ENCODE data around the gene ADAMTS16.

Gene ADAMTS16

DNA sequence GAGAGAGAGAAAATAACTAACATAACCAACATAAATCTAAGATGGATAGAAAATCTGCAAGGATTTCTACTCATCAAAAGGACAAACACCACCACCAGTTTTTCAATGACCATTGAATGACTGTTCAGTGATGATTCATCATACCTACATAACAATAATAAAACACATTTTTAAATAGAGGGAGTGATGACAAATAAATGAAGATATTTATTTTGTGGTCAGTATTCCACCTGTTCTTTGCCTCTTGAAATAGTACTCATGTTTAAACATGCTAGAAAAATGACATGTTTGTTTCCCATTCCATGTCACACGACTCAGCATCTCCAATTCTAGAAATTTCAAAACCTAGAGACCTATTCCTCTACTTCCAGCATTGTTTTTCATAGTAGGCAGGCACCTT is 34.6 kb upstream of the ADAMTS16 start:
- TF ChIP-seq, protein P1, sequence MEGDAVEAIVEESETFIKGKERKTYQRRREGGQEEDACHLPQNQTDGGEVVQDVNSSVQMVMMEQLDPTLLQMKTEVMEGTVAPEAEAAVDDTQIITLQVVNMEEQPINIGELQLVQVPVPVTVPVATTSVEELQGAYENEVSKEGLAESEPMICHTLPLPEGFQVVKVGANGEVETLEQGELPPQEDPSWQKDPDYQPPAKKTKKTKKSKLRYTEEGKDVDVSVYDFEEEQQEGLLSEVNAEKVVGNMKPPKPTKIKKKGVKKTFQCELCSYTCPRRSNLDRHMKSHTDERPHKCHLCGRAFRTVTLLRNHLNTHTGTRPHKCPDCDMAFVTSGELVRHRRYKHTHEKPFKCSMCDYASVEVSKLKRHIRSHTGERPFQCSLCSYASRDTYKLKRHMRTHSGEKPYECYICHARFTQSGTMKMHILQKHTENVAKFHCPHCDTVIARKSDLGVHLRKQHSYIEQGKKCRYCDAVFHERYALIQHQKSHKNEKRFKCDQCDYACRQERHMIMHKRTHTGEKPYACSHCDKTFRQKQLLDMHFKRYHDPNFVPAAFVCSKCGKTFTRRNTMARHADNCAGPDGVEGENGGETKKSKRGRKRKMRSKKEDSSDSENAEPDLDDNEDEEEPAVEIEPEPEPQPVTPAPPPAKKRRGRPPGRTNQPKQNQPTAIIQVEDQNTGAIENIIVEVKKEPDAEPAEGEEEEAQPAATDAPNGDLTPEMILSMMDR (conservative IDR thresholded peaks at IDR 0.05; ENCODE audit: control insufficient read depth, insufficient read depth, low read depth, low read length) = no peak

DNA sequence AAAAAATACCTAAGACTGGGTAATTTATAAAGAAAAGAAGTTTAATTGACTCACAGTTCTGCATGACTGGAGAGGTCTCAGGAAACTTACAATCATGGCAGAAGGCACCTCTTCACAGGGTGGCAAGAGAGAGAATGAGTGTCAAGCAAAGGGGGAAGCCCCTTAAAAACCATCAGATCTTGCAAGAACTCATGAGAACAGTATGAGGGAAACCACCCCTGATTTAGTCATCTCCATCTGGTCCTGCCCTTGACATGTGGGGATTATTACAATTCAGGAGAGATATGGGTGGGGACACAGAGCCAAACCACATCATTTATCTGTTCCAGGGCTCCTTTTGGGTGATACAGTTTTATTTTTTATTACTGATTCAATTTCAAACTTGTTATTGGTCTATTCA is 23.2 kb upstream of the ADAMTS16 start:
- TF ChIP-seq, protein P1 (conservative IDR thresholded peaks at IDR 0.05; ENCODE audit: control insufficient read depth, insufficient read depth, low read depth, low read length) = no peak
- no peak overlapping the region for H3K4me3 ChIP-seq (ENCODE audit: control insufficient read depth, low read depth, low read length)
- DNase-seq (ENCODE audit: low read depth) = no peak

More for the DNA sequence above, 34.6 kb upstream of the ADAMTS16 start:
- peak; percentile 2 for DNase-seq (ENCODE audit: low read depth)
- H3K4me3 ChIP-seq (ENCODE audit: control insufficient read depth, low read depth, low read length) = no peak overlapping the region

DNA sequence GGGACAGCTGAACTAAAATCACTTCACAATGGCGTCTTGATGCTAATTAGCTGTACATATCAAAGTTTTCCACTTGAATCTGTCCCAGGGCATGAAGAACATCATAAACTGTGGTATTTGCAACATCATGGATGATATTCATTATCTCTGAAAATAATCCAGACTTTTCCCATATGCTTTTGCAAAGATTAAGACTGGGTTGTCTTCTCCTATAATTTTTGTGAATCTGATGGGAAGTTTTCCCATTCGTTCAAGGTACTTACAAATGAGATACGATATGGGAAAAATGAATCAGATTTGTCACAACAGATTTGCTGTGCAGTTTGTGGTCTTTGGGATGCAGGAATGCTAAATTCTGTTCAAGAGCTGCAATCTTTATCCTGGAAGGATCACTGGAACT is 17.4 kb upstream of the ADAMTS16 start:
- no peak overlapping the region for H3K4me3 ChIP-seq (ENCODE audit: control insufficient read depth, low read depth, low read length)
- TF ChIP-seq, protein P1 (conservative IDR thresholded peaks at IDR 0.05; ENCODE audit: control insufficient read depth, insufficient read depth, low read depth, low read length) = no peak
- no peak for DNase-seq (ENCODE audit: low read depth)

DNA sequence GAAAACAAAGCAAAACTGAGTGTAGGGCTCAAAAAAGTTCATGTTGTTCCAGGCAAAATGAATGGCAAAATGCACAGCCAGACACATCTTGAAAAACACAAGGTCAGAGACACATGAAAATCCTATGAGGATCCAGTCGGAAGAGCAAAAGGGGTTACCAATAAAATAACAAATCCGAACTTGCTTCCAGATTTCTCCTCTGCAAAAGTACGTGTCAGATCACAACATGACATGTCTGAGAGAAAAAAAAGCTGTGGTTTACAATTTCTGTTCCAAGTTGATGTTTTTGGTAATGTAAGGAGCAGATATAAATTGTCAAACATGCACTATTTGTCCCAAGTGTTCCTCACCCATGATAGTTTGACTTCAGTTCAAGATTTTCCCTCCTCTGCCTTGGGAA is 15.9 kb upstream of the ADAMTS16 start:
- TF ChIP-seq, protein P1 (conservative IDR thresholded peaks at IDR 0.05; ENCODE audit: control insufficient read depth, insufficient read depth, low read depth, low read length) = no peak
- no peak for DNase-seq (ENCODE audit: low read depth)
- H3K4me3 ChIP-seq (ENCODE audit: control insufficient read depth, low read depth, low read length) = no peak overlapping the region

DNA sequence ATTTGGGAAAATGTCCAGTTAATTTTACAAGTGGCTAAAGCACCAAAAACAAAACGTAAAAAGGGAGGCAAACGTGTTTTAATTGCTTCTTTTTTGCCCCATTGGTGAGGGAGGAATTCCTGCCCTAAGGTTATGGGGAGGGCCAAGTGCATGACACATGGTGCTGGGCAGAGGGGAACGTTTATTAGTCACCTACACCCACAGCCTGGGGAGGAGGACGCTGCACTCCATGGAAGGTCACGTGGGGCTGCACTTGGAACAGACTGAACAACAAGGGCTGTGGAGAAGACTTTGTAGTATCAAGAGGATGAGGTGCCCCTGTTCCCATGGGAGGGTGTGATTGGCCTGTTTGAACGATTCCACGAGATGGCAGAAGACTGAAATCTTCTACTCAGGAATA is 13.7 kb upstream of the ADAMTS16 start:
- TF ChIP-seq, protein P1 (conservative IDR thresholded peaks at IDR 0.05; ENCODE audit: control insufficient read depth, insufficient read depth, low read depth, low read length) = no peak
- peak; percentile 83 for DNase-seq (ENCODE audit: low read depth)
- no peak overlapping the region for H3K4me3 ChIP-seq (ENCODE audit: control insufficient read depth, low read depth, low read length)

DNA sequence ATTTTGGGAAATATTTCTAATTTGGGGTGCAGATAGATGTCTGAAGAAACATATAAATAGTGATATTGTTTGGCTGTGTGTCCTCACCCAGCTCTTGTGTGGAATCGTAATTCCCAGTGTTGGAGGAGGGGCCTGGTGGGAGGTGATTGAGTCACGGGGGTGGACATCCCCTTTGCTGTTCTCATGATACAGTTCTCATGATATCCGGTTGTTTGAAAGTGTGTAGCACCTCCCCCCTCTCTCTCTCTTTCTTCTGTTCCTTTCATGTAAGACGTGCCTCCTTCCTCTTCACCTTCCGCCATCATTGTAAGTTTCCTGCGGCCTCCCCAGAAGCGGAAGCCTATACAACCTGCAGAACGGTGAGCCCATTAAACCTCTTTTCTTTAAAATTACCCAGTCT is 11.4 kb upstream of the ADAMTS16 start:
- DNase-seq (ENCODE audit: low read depth) = no peak
- TF ChIP-seq, protein P1 (conservative IDR thresholded peaks at IDR 0.05; ENCODE audit: control insufficient read depth, insufficient read depth, low read depth, low read length) = no peak

DNA sequence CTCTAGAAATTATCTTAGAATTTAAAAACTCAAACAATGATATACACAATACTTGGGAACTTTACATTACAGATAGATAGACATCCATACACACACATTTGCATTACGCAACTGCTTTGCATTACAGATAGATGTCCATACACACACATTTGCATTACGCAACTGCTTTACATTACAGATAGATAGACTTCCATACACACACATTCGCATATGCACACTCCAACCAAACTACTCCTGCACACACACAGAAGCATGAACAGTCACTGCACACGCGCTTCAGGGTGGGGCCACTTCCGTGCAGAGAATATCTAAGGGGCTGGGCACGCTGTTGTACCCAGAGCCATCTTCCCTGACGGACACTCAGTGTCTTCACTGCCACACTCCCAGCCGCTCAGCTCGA is 7.9 kb upstream of the ADAMTS16 start:
- no peak overlapping the region for H3K4me3 ChIP-seq (ENCODE audit: control insufficient read depth, low read depth, low read length)
- DNase-seq (ENCODE audit: low read depth) = no peak
- TF ChIP-seq, protein P1 (conservative IDR thresholded peaks at IDR 0.05; ENCODE audit: control insufficient read depth, insufficient read depth, low read depth, low read length) = no peak

More for the DNA sequence above, 11.4 kb upstream of the ADAMTS16 start:
- no peak overlapping the region for H3K4me3 ChIP-seq (ENCODE audit: control insufficient read depth, low read depth, low read length)
